Activated B cell treated with CpG ODN at 0.5 μM for 24 hours (primary cell): Measurements from ENCODE around the gene MIOX. TPM values are rescaled to one million over a fixed set of nuclear protein-coding genes. Genes with fewer than 3 reads are reported as not detected.
"Not testable (repeated sequence)": the region's sequence is repeated elsewhere in the genome, so short reads cannot be mapped to it uniquely, and the experiment has no call there.

Experiments
- ATAC-seq: fragments of 200-7000 bp; cut with Tn5 transposase; one replicate; pipeline ENCODE4 v1.10.0; 2021; ENCODE audit warnings: low read depth, mild to moderate bottlenecking, moderate library complexity
- CTCF ChIA-PET: fragments of 350-600 bp; sonication (Branson Sonifier 250); formaldehyde crosslinking; loops from one replicate; lab custom pipeline; 2021; ENCODE audit warnings: antibody characterized with exemption; lab: Charles Lee
- POLR2A ChIA-PET: fragments of 350-600 bp; sonication (Branson Sonifier 250); formaldehyde crosslinking; loops from one replicate; lab custom pipeline; 2021; ENCODE audit warnings: antibody characterized with exemption; lab: Charles Lee
- DNase-seq: peaks from one replicate; pipeline ENCODE4 v3.0.0; 2022
- H3K27ac Mint-ChIP-seq: one replicate; pipeline ENCODE4 v1.8.0; 2020; ENCODE audit warnings: mixed read lengths
- H3K27me3 Mint-ChIP-seq: one replicate; pipeline ENCODE4 v1.8.0; 2021; ENCODE audit warnings: mixed read lengths
- H3K36me3 Mint-ChIP-seq: one replicate; pipeline ENCODE4 v1.8.0; 2021; ENCODE audit warnings: low read depth, mixed read lengths
- H3K4me1 Mint-ChIP-seq: one replicate; pipeline ENCODE4 v1.8.0; 2021; ENCODE audit warnings: mixed read lengths
- H3K4me3 Mint-ChIP-seq: one replicate; pipeline ENCODE4 v1.8.0; 2020; ENCODE audit warnings: mild to moderate bottlenecking, mixed read lengths
- H3K9me3 Mint-ChIP-seq: one replicate; pipeline ENCODE4 v1.8.0; 2020; ENCODE audit warnings: mixed read lengths
- CTCF ChIP-seq: fragments of 200-600 bp; IDR thresholded peaks from one replicate; pipeline ENCODE4 v1.8.0; 2022; ENCODE audit warnings: antibody characterized with exemption, mild to moderate bottlenecking
- intact Hi-C: fragments of 100-400 bp; cut with micrococcal nuclease; formaldehyde crosslinking; loops from one replicate; pipeline ENCODE4 v1.15.1; 2024
- total RNA-seq: library from RNA; stranded (reverse); gene quantifications from 2 replicates; pipeline ENCODE4 v1.2.3, GENCODE V29; 2022

MIOX gene
- total RNA-seq, 1 donor from 2014 or later: 0.22 TPM

DNA sequence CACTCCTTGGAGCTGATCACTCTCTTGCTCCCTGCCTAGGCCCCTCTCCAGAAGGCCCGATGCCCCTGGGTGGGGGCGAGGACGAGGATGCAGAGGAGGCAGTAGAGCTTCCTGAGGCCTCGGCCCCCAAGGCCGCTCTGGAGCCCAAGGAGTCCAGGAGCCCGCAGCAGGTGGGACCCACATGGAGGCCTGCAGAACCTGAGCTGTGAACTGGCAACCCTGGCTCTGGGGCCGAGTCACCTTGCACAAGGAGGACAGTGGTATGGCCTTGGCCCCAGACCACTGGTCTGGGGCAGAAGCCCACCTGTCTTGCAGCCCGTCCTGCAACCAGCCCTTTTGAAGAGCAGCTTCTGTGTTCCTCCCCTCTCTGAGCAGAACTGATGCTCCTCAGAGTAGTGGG is 32.5 kb downstream of the MIOX start:
- ATAC-seq: no peak
- CTCF ChIA-PET: interaction anchor here (0.9 kb wide), 1 partner anchor 47 kb away, joined by 3 read pairs; no protein-coding TSS in a partner anchor
- no peak for TF ChIP-seq CTCF
- Mint-ChIP-seq H3K4me1 (peaks cover 3% of the 10 kb centered on the region), H3K4me3 (no peak overlapping the region), H3K27ac (no peak overlapping the region), H3K9me3 (no peaks in the 10 kb centered on the region), H3K27me3 (no peaks in the 10 kb centered on the region), H3K36me3 (peaks cover 67% of the 10 kb centered on the region)
- POLR2A ChIA-PET: interaction anchor here (0.6 to 1.4 kb wide), 2 partner anchors 12 to 46 kb away, joined by 4 read pairs; partner anchors contain the start of genes LMF2 and NCAPH2
- DNase-seq: no peak
- intact Hi-C loops: no loop called here

- CTCF ChIA-PET, H3K27me3 Mint-ChIP-seq, ATAC-seq, H3K4me3 Mint-ChIP-seq, DNase-seq, intact Hi-C loops, H3K9me3 Mint-ChIP-seq, H3K27ac Mint-ChIP-seq, H3K4me1 Mint-ChIP-seq: not testable (repeated sequence)
- H3K36me3 Mint-ChIP-seq: peaks cover 64% of the 10 kb centered on the region
- POLR2A ChIA-PET: interaction anchor here (1.4 kb wide), 1 partner anchor 13 kb away, joined by 4 read pairs; the partner anchor contains the start of genes LMF2 and NCAPH2
Observed at GRCh38 chr22:50520184-50520583, 33.5 kb downstream of the MIOX start.

GRCh38 chr22:50520826-50521453 is 34.3 kb downstream of the MIOX start:
- Mint-ChIP-seq H3K36me3 (peaks cover 61% of the 10 kb centered on the region), H3K9me3 (no peaks in the 10 kb centered on the region), H3K27me3 (no peaks in the 10 kb centered on the region), H3K4me1 (peaks cover 7% of the 10 kb centered on the region), H3K27ac (no peak overlapping the region), H3K4me3 (no peak overlapping the region)
- POLR2A ChIA-PET: no interaction called here
- no peak for ATAC-seq
- DNase-seq: no peak
- CTCF ChIA-PET: no interaction called here
- TF ChIP-seq CTCF: no peak
- intact Hi-C loops: no loop called here

DNA sequence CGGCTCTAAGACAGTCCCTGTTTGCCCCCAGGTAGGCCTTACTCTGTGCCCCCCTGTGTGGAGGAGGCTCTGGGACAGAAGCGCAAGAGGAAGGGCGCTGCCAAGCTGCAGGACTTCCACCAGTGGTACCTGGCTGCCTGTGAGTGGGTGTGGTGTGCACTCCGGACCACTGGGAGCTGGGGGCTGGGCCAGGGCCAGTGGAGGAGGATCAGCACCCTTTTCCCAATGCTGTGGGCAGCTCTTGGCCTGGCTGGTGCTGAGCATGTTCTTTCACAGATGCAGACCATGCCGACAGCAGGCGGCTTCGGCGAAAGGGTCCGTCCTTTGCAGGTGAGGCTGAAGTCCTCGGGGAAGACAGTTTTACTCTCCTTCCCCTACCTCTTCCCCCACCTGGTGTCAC is 35.1 kb downstream of the MIOX start:
- Mint-ChIP-seq H3K27me3 (no peaks in the 10 kb centered on the region), H3K9me3 (no peaks in the 10 kb centered on the region), H3K27ac (no peak overlapping the region), H3K36me3 (peaks cover 53% of the 10 kb centered on the region), H3K4me1 (peaks cover 9% of the 10 kb centered on the region), H3K4me3 (no peak overlapping the region)
- ChIA-PET POLR2A (interaction anchor here (1.1 to 2.0 kb wide), 3 partner anchors 13 to 99 kb away, joined by 5 to 13 read pairs (median 6); partner anchors contain the start of genes LMF2 and NCAPH2), CTCF (interaction anchor here (1.0 kb wide), 1 partner anchor 13 kb away, joined by 3 read pairs; the partner anchor contains the start of gene NCAPH2)
- ATAC-seq (no peak), DNase-seq (no peak)
- intact Hi-C loops: no loop called here
- TF ChIP-seq CTCF: no peak

DNA sequence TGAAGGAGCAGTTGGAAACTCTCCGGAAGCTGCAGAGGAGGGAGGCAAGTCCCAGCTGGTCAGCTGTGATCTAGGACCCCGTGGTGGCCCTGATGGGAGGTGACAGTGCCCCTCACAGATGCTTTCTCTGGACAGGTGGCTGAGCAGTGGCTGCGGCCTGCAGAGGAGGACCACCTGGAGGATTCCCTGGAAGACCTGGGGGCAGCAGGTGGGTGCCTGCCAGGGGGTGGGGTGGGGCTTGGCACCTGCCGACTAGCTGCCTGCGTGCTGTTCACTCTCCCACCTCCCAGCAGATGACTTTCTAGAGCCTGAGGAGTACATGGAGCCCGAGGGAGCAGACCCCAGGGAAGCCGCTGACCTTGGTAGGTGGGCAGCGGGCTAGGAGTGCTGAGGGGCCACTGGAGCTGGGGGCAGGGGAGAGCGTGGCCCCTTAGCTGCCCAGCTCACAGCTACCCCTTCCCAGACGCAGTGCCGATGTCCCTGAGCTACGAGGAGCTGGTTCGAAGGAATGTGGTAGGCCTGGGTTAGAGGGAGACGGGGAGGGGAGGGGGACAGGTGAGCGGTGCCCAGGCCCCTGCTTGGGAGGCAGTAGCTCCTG is 35.6 kb downstream of the MIOX start:
- Mint-ChIP-seq H3K4me3 (no peak overlapping the region), H3K27me3 (no peaks in the 10 kb centered on the region), H3K27ac (no peak overlapping the region), H3K9me3 (no peaks in the 10 kb centered on the region), H3K4me1 (peaks cover 15% of the 10 kb centered on the region), H3K36me3 (peaks cover 51% of the 10 kb centered on the region)
- POLR2A ChIA-PET: interaction anchor here (0.8 to 2.0 kb wide), 5 partner anchors 14 to 99 kb away, joined by 3 to 13 read pairs (median 5); partner anchors contain the start of genes LMF2, NCAPH2 and SYCE3
- intact Hi-C loops: no loop called here
- TF ChIP-seq CTCF: no peak
- DNase-seq: no peak
- CTCF ChIA-PET: interaction anchor here (1.0 kb wide), 1 partner anchor 14 kb away, joined by 3 read pairs; the partner anchor contains the start of gene NCAPH2
- no peak for ATAC-seq
